AG09319 (cell line): Measurements from ENCODE around the gene DMRT3.
A peak's percentile ranks its signal among the peaks of the same experiment; 100 is the strongest.

ENCODE experiments used
- DNase-seq: peaks from one replicate; pipeline ENCODE4 v3.0.0-alpha.2; 2010; ENCODE audit warnings: low read depth; ENCODE audit errors: extremely low read depth
- CTCF ChIP-seq: IDR thresholded peaks from 2 replicates; pipeline ENCODE4 v1.5.1; 2011; ENCODE audit warnings: low read depth, mild to moderate bottlenecking, inconsistent platforms, low read length, moderate library complexity

The DMRT3 gene

GRCh38 chr9:1009101-1009707 lies 32.7 kb downstream of the DMRT3 start:
- TF ChIP-seq CTCF, result peak; percentile 98
- DNase-seq, result peak; percentile 49

GRCh38 chr9:1013021-1013420 lies 36.6 kb downstream of the DMRT3 start:
- DNase-seq, result no peak
- TF ChIP-seq CTCF, result no peak

- TF ChIP-seq CTCF, result no peak
- no peak for DNase-seq
Observed at GRCh38 chr9:1014225-1014624, 37.8 kb downstream of the DMRT3 start.

GRCh38 chr9:1014640-1015039 lies 38.2 kb downstream of the DMRT3 start:
- TF ChIP-seq CTCF, result no peak

GRCh38 chr9:1018121-1018520 lies 41.7 kb downstream of the DMRT3 start:
- DNase-seq, result no peak
- peak; percentile 27 for TF ChIP-seq CTCF

More at GRCh38 chr9:1014640-1015039, 38.2 kb downstream of the DMRT3 start:
- DNase-seq, result no peak

GRCh38 chr9:1024112-1024511 lies 47.7 kb downstream of the DMRT3 start:
- TF ChIP-seq CTCF, result no peak
- no peak for DNase-seq

- no peak for TF ChIP-seq CTCF
- DNase-seq, result no peak
Observed at GRCh38 chr9:1025131-1025530, 48.7 kb downstream of the DMRT3 start.
